HEK293T (cell line): Measurements from ENCODE around the gene TRERF1.
"Not testable (repeated sequence)": the region's sequence is repeated elsewhere in the genome, so short reads cannot be mapped to it uniquely, and the experiment has no call there.

Source experiments
- CTCF ChIA-PET: fragments of 350-600 bp; formaldehyde crosslinking; extraction: SDS; loops from one replicate; lab custom pipeline; 2021; ENCODE audit warnings: antibody characterized with exemption, inconsistent platforms; lab: Yijun Ruan, JAX
- POLR2A ChIA-PET: fragments of 350-600 bp; formaldehyde crosslinking; extraction: SDS; loops from one replicate; lab custom pipeline; 2020; ENCODE audit warnings: antibody characterized with exemption, inconsistent platforms; lab: Yijun Ruan, JAX
- DNase-seq: peaks from one replicate; pipeline ENCODE4 v3.0.0; 2012; ENCODE audit warnings: mixed read lengths; ENCODE audit errors: extremely low spot score
- ARNT ChIP-seq: fragments of 450-650 bp; IDR thresholded peaks from 2 replicates; pipeline ENCODE4 v1.6.1; 2017; ENCODE audit warnings: mild to moderate bottlenecking
- BHLHE40 ChIP-seq: fragments of 450-650 bp; IDR thresholded peaks from 2 replicates; pipeline ENCODE4 v1.6.1; 2016; ENCODE audit warnings: mild to moderate bottlenecking, moderate library complexity, borderline replicate concordance
- CTBP1 ChIP-seq: fragments of 450-650 bp; IDR thresholded peaks from 2 replicates; pipeline ENCODE4 v1.6.1; 2016; ENCODE audit warnings: borderline replicate concordance
- ELF4 ChIP-seq: fragments of 450-650 bp; IDR thresholded peaks from 2 replicates; pipeline ENCODE4 v1.6.1; 2017; ENCODE audit warnings: antibody characterized with exemption
- FOXA1 ChIP-seq: fragments of 450-650 bp; IDR thresholded peaks from 2 replicates; pipeline ENCODE4 v1.6.1; 2016; ENCODE audit warnings: mild to moderate bottlenecking
- FOXK2 ChIP-seq: fragments of 450-650 bp; IDR thresholded peaks from 2 replicates; pipeline ENCODE4 v1.6.1; 2016; ENCODE audit warnings: mild to moderate bottlenecking
- FOXM1 ChIP-seq: fragments of 450-650 bp; IDR thresholded peaks from 2 replicates; pipeline ENCODE4 v1.6.1; 2017; ENCODE audit warnings: mild to moderate bottlenecking, borderline replicate concordance
- HDGF ChIP-seq: fragments of 450-650 bp; IDR thresholded peaks from 2 replicates; pipeline ENCODE4 v1.6.1; 2017; ENCODE audit warnings: antibody characterized with exemption, borderline replicate concordance
- L3MBTL2 ChIP-seq: fragments of 450-650 bp; conservative IDR thresholded peaks from 2 replicates; pipeline ENCODE4 v1.6.1; 2016; ENCODE audit warnings: mild to moderate bottlenecking
- LEF1 ChIP-seq: fragments of 450-650 bp; IDR thresholded peaks from 2 replicates; pipeline ENCODE4 v1.6.1; 2017; ENCODE audit warnings: mild to moderate bottlenecking, borderline replicate concordance
- NFRKB ChIP-seq: fragments of 450-650 bp; IDR thresholded peaks from 2 replicates; pipeline ENCODE4 v1.6.1; 2016; ENCODE audit warnings: mild to moderate bottlenecking, moderate library complexity
- PKNOX1 ChIP-seq: fragments of 450-650 bp; IDR thresholded peaks from 2 replicates; pipeline ENCODE4 v1.6.1; 2016
- SP1 ChIP-seq: fragments of 450-650 bp; IDR thresholded peaks from 2 replicates; pipeline ENCODE4 v1.6.1; 2017
- SUZ12 ChIP-seq: fragments of 450-650 bp; IDR thresholded peaks from 2 replicates; pipeline ENCODE4 v1.6.1; 2016; ENCODE audit warnings: mild to moderate bottlenecking
- TARDBP ChIP-seq: fragments of 450-650 bp; IDR thresholded peaks from 2 replicates; pipeline ENCODE4 v1.6.1; 2016
- ZNF384 ChIP-seq: fragments of 450-650 bp; IDR thresholded peaks from 2 replicates; pipeline ENCODE4 v1.6.1; 2016

The TRERF1 gene

GRCh38 chr6:42200035-42200434, 251.7 kb downstream of the TRERF1 start:
- 0 out of 2 replicates have a peak, but pooled peaks have one; percentile 3 for TF ChIP-seq ZNF384
- TF ChIP-seq L3MBTL2, result no peak
- no peak for TF ChIP-seq BHLHE40
- TF ChIP-seq TARDBP, result no peak
- TF ChIP-seq ELF4, result no peak
- no peak for TF ChIP-seq HDGF
- no peak for TF ChIP-seq LEF1
- TF ChIP-seq FOXK2, result no peak
- no peak for TF ChIP-seq CTBP1
- ChIA-PET CTCF (interaction anchor here (1.0 kb wide), 1 partner anchor 15 kb away, joined by 5 read pairs; no protein-coding TSS in a partner anchor), POLR2A (no interaction called here)
- DNase-seq, result no peak

DNA sequence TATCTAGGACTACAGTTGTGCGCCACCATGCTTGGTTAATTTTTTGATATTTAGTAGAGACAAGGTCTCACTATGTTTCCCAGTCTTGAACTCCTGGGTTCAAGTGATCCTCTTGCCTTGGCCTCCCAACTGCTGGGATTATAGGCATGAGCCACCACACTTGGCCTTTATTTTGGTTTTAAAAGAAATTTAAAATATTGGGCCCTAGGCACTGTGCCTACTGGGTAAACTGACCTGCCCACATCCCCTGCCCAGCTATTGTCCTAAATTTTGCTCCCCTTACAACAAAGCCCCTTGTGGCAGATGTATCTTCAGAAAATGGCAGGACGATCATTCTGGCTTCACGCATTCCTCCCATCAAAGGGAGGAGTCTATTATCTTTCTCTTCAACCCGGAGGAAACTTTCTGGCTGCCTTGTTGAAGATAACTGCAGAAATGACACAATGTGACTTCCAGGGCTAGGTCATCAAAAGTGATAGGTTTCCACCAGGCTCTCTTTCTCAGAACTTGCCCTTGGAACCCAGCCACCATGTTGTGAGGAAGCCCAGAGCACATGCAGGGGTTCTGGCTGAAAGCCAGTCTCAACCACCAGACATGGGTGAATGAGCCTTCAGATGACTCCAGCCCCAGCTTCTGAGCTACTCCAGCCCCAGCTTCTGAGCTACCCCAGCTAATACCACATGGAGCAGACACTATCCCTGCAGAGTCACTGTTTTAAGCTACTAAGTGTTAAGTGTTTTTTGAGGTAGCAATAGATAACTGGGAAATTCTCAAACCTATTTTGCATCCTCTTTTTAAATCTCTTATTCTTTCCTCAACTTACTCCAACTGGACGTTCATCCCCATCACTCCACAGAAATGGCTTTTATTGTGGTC, 252.4 kb downstream of the TRERF1 start:
- TF ChIP-seq ZNF384 (0 out of 2 replicates have a peak, but pooled peaks have one; percentile 28), TARDBP (no peak), NFRKB (no peak), L3MBTL2 (no peak), FOXK2 (no peak)
- CTCF ChIA-PET, result interaction anchor here (1.0 kb wide), 1 partner anchor 15 kb away, joined by 5 read pairs; no protein-coding TSS in a partner anchor
- DNase-seq, result no peak
- POLR2A ChIA-PET, result no interaction called here

GRCh38 chr6:42197555-42198362, 254.0 kb downstream of the TRERF1 start:
- POLR2A ChIA-PET, result no interaction called here
- CTCF ChIA-PET, result no interaction called here
- TF ChIP-seq ZNF384 (no peak), LEF1 (no peak), PKNOX1 (no peak), ARNT (no peak), CTBP1 (no peak), FOXA1 (no peak), SUZ12 (no peak), NFRKB (no peak), HDGF (no peak), ELF4 (no peak), FOXM1 (no peak)
- no peak for DNase-seq

DNA sequence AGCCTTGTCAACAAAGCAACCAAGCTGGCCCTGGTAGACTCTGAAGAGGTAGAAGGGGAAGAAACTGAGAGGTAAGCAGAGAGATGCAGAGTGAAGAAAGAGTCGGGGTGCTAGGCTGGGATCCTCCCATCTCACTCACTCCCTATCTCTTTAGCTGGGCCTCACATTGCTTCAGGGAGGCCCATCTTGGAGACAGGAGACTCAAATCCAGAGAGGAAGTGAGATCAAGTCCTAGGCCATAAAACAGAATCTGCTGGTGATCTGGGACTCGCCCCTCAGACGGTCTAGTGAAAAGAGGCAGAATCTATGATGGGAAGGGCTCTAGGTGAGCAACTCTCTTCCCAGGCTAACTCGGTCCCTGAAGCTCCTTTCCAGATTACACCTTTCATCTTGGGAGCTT, 256.3 kb downstream of the TRERF1 start:
- no peak for DNase-seq
- ChIA-PET POLR2A (no interaction called here), CTCF (interaction anchor here (0.6 kb wide), 2 partner anchors 19 to 107 kb away, joined by 3 to 7 read pairs; no protein-coding TSS in a partner anchor)
- TF ChIP-seq L3MBTL2, result no peak
- no peak for TF ChIP-seq PKNOX1
- TF ChIP-seq ZNF384, result no peak
- no peak for TF ChIP-seq ELF4
- no peak for TF ChIP-seq NFRKB
- no peak for TF ChIP-seq SUZ12
- TF ChIP-seq FOXA1, result no peak
- TF ChIP-seq FOXK2, result no peak
- no peak for TF ChIP-seq FOXM1
- no peak for TF ChIP-seq BHLHE40
- TF ChIP-seq LEF1, result no peak
- TF ChIP-seq CTBP1, result no peak
- TF ChIP-seq ARNT, result no peak
- no peak for TF ChIP-seq TARDBP
- TF ChIP-seq HDGF, result no peak
- TF ChIP-seq SP1, result no peak

DNA sequence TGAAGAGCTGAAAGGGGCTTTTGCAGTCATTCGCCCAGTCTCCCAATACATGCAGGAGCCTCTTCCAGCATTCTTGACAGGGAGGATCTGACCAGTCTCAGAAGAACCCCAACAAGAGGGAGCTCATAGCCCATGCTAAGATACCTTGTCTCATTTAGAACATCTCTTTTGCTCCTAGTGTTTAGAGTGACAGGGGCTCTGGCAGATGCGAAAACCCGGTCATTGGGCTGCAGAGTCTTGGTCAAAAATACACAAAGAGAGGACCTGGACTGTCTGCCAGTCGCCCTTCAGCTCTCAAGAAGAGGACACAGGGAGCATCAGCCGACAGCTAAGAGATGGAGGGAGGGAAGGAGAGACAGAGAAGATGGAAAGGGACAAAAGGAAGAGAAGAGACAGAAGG, 257.7 kb downstream of the TRERF1 start:
- TF ChIP-seq BHLHE40 (no peak), FOXM1 (no peak), FOXK2 (no peak), HDGF (no peak), ELF4 (no peak), ZNF384 (no peak), NFRKB (no peak), ARNT (no peak), SUZ12 (no peak), PKNOX1 (no peak), TARDBP (no peak), L3MBTL2 (no peak), LEF1 (no peak), FOXA1 (no peak), CTBP1 (no peak), SP1 (no peak)
- ChIA-PET POLR2A (interaction anchor here (1.0 kb wide), 1 partner anchor 23 kb away, joined by 4 read pairs; no protein-coding TSS in a partner anchor), CTCF (interaction anchor here (1.3 to 1.4 kb wide), 2 partner anchors 20 to 354 kb away, joined by 3 to 4 read pairs; no protein-coding TSS in a partner anchor)
- DNase-seq, result no peak

- DNase-seq, result no peak
- no peak for TF ChIP-seq LEF1
- TF ChIP-seq SP1, result no peak
- no peak for TF ChIP-seq SUZ12
- no peak for TF ChIP-seq TARDBP
- TF ChIP-seq FOXA1, result no peak
- no peak for TF ChIP-seq FOXK2
- TF ChIP-seq L3MBTL2, result no peak
- TF ChIP-seq BHLHE40, result no peak
- no peak for TF ChIP-seq PKNOX1
- no peak for TF ChIP-seq ARNT
- no peak for TF ChIP-seq ZNF384
- no peak for TF ChIP-seq HDGF
- TF ChIP-seq CTBP1, result no peak
- no peak for TF ChIP-seq NFRKB
- no peak for TF ChIP-seq FOXM1
- TF ChIP-seq ELF4, result no peak
- POLR2A ChIA-PET, result interaction anchor here (1.0 kb wide), 1 partner anchor 23 kb away, joined by 4 read pairs; no protein-coding TSS in a partner anchor
- CTCF ChIA-PET, result interaction anchor here (1.3 kb wide), 1 partner anchor 21 kb away, joined by 3 read pairs; no protein-coding TSS in a partner anchor
Measured at GRCh38 chr6:42193491-42193894, 258.2 kb downstream of the TRERF1 start.

- DNase-seq, POLR2A ChIA-PET: not testable (repeated sequence)
- CTCF ChIA-PET, result interaction anchor here (0.5 to 0.9 kb wide), 2 partner anchors 10 to 16 kb away, joined by 3 read pairs; no protein-coding TSS in a partner anchor
Measured at GRCh38 chr6:42192385-42192784, 259.3 kb downstream of the TRERF1 start.
